ENCODE results near the gene NCS1. TPM values are rescaled to one million over a fixed set of nuclear protein-coding genes. Genes with fewer than 3 reads are reported as not detected.

The NCS1 gene
- total and polyA plus RNA-seq, 7 experiments from 2014 or later: 0.14 to 0.85 (median 0.22) TPM; not detected in 4

DNA sequence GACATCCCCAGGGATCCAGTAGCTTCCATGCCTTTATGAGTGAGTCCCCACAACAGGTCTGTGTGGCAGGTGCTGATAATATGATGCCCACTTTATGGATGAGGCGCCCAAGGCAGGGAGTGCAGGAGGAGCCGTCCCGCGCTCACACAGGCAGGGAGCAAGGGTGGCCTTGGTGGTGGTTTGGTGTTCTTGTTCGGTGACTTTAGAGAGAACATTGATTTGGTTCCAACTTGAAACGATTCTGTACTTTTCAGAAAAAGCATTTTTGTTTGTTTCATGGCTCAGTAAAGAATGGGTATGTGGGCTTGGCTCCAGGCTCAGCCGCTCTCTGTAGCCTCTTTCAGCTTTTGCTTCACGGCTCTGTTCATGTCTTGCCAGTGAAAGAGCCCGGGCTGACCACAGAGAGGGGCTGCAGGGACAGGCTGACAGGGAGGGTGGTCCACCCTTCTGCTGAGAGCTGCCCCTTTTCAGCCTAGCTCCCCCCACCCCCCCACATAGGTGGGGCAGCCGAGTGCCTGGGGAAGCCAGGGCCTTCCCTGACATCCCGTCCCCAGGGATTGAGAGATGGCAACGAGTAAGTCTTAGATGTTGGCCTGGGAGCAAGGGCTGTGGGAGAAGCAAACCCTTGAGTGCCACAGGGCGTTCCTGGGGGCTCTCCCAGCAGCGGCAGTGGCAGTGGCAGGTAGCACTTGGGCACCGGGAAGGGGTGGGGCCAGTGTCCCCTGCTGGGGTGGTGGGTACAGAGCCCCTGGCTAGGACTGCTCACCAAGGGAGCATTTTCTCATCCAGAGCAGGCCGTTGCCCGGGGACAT, 28.0 kb downstream of the NCS1 start:
- intact Hi-C loops (cut with micrococcal nuclease): no loop called here
- DNase-seq (no peak), ATAC-seq (no peak)
- Mint-ChIP-seq H3K36me3 (no peaks in the 10 kb centered on the region), H3K4me3 (no peak overlapping the region), H3K27me3 (no peaks in the 10 kb centered on the region), H3K9me3 (no peaks in the 10 kb centered on the region), H3K4me1 (no peaks in the 10 kb centered on the region), H3K27ac (peak overlapping the region in 1 of 9 donors; percentile 36)
- H3K27me3 ChIP-seq (ENCODE audit: control insufficient read depth in 2 of 2, insufficient read depth in 2 of 2, low read length in 2 of 2): no peaks in the 10 kb centered on the region
- CTCF ChIA-PET: no interaction called here
- no peaks in the 10 kb centered on the region for H3K36me3 ChIP-seq (ENCODE audit: control insufficient read depth in 2 of 3, insufficient read depth in 3 of 3, low read length in 3 of 3)
- no peaks in the 10 kb centered on the region for H3K4me1 ChIP-seq (ENCODE audit: control insufficient read depth in 2 of 2, insufficient read depth in 2 of 2, low read length in 2 of 2)
- H3K27ac ChIP-seq (ENCODE audit: low read depth, low read length): no peak overlapping the region
- no peaks in the 10 kb centered on the region for H3K9me3 ChIP-seq (ENCODE audit: control insufficient read depth in 2 of 3, low read length in 3 of 3)
- POLR2A ChIA-PET: no interaction called here
- no peak overlapping the region for H3K4me3 ChIP-seq (ENCODE audit: low read length)

DNA sequence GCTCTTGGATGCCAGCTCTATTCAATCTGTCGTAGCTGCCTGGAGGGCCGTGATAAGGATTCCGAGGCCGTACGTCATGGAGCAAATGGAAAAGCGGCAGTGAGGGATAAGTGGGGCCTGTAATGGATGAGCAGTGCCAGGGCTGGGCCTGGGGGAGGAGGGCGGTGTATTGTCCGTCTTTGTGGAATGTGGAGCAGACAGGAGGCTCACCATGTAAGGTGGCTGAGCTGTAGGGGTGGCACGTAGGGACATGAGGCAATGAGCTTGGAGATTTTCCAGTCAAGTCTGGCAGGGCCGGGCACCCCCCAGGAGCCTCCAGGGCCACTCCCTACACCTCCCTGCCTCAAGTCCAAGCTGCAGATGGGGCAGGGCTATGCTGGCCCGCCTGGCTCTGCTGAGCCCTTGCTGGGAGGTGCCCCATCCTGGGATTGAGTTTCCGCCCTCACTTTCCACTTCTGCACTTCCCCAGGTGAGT, 29.2 kb downstream of the NCS1 start:
- Histone ChIP-seq H3K27ac (ENCODE audit: low read depth, low read length) (no peak overlapping the region), H3K4me3 (ENCODE audit: low read length) (no peak overlapping the region), H3K4me1 (ENCODE audit: control insufficient read depth in 2 of 2, insufficient read depth in 2 of 2, low read length in 2 of 2) (no peaks in the 10 kb centered on the region), H3K27me3 (ENCODE audit: control insufficient read depth in 2 of 2, insufficient read depth in 2 of 2, low read length in 2 of 2) (no peaks in the 10 kb centered on the region), H3K9me3 (ENCODE audit: control insufficient read depth in 2 of 3, low read length in 3 of 3) (no peaks in the 10 kb centered on the region), H3K36me3 (ENCODE audit: control insufficient read depth in 2 of 3, insufficient read depth in 3 of 3, low read length in 3 of 3) (no peaks in the 10 kb centered on the region)
- CTCF ChIA-PET: no interaction called here
- no peaks in the 10 kb centered on the region for H3K27me3 Mint-ChIP-seq
- no peaks in the 10 kb centered on the region for H3K36me3 Mint-ChIP-seq
- ATAC-seq (no peak), DNase-seq (no peak)
- peak overlapping the region in 1 of 9 donors; percentile 33 for H3K27ac Mint-ChIP-seq
- H3K4me3 Mint-ChIP-seq: no peak overlapping the region
- intact Hi-C loops (cut with micrococcal nuclease): no loop called here
- H3K4me1 Mint-ChIP-seq: no peaks in the 10 kb centered on the region
- POLR2A ChIA-PET: no interaction called here
- no peaks in the 10 kb centered on the region for H3K9me3 Mint-ChIP-seq

DNA sequence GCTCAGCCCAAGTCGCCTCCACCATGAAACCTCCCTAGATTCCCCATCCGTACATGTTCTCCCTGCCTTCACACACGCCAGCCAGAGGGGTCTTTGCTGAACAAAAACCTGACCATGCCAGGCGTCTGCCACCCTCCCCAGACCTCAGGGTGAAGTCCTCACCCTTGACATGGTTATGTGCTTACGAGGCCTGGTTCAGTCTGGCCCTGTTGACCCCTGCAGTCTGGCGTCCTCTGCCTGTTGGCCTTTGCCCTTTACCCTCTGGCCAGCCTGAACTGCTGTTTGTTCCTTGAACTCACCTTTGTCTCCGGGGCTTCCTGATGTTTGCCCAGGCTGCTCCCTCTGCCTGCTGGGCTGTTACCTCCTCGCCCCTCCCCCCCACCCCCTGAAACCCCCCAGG, 29.8 kb downstream of the NCS1 start:
- H3K9me3 Mint-ChIP-seq: no peaks in the 10 kb centered on the region
- DNase-seq (no peak), ATAC-seq (no peak)
- H3K36me3 Mint-ChIP-seq: no peaks in the 10 kb centered on the region
- no peak overlapping the region for H3K4me3 Mint-ChIP-seq
- no peaks in the 10 kb centered on the region for H3K36me3 ChIP-seq (ENCODE audit: control insufficient read depth in 2 of 3, insufficient read depth in 3 of 3, low read length in 3 of 3)
- no peak overlapping the region for H3K27ac ChIP-seq (ENCODE audit: low read depth, low read length)
- no peaks in the 10 kb centered on the region for H3K4me1 Mint-ChIP-seq
- H3K9me3 ChIP-seq (ENCODE audit: control insufficient read depth in 2 of 3, low read length in 3 of 3): no peaks in the 10 kb centered on the region
- ChIA-PET CTCF (no interaction called here), POLR2A (no interaction called here)
- intact Hi-C loops (cut with micrococcal nuclease): no loop called here
- H3K4me3 ChIP-seq (ENCODE audit: low read length): no peak overlapping the region
- no peaks in the 10 kb centered on the region for H3K27me3 ChIP-seq (ENCODE audit: control insufficient read depth in 2 of 2, insufficient read depth in 2 of 2, low read length in 2 of 2)
- peak overlapping the region in 1 of 9 donors; percentile 22 for H3K27ac Mint-ChIP-seq
- H3K4me1 ChIP-seq (ENCODE audit: control insufficient read depth in 2 of 2, insufficient read depth in 2 of 2, low read length in 2 of 2): no peaks in the 10 kb centered on the region
- no peaks in the 10 kb centered on the region for H3K27me3 Mint-ChIP-seq

DNA sequence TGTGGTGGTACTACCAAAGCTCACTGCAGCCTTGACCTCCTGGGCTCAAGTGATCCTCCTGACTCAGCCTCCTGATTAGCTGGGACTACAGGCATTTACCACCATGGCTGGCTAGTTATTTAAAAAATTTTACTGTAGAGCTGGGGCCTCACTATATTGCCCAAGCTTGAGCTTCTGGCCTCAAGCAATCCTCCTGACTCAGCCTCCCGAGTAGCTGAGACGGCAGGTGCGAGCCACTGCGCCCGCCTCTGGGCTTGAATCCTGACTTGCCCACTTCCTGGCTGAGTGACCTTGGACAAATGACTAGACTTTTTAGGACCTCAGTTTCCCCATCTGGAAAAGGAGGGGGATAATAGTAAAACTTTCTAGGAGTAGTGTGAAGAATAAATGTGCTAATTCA, 32.1 kb downstream of the NCS1 start:
- Mint-ChIP-seq H3K9me3 (peaks cover 0 to 1% (median 0%) of the 10 kb centered on the region in 11 donors), H3K27ac (no peak overlapping the region), H3K4me3 (no peak overlapping the region), H3K36me3 (no peaks in the 10 kb centered on the region), H3K4me1 (no peaks in the 10 kb centered on the region), H3K27me3 (no peaks in the 10 kb centered on the region)
- ATAC-seq (no peak), DNase-seq (no peak)
- POLR2A ChIA-PET: no interaction called here
- H3K36me3 ChIP-seq (ENCODE audit: control insufficient read depth in 2 of 3, insufficient read depth in 3 of 3, low read length in 3 of 3): no peaks in the 10 kb centered on the region
- H3K27ac ChIP-seq (ENCODE audit: low read depth, low read length): no peak overlapping the region
- intact Hi-C loops (cut with micrococcal nuclease): no loop called here
- CTCF ChIA-PET: no interaction called here
- no peaks in the 10 kb centered on the region for H3K27me3 ChIP-seq (ENCODE audit: control insufficient read depth in 2 of 2, insufficient read depth in 2 of 2, low read length in 2 of 2)
- no peaks in the 10 kb centered on the region for H3K9me3 ChIP-seq (ENCODE audit: control insufficient read depth in 2 of 3, low read length in 3 of 3)
- no peaks in the 10 kb centered on the region for H3K4me1 ChIP-seq (ENCODE audit: control insufficient read depth in 2 of 2, insufficient read depth in 2 of 2, low read length in 2 of 2)
- no peak overlapping the region for H3K4me3 ChIP-seq (ENCODE audit: low read length)

DNA sequence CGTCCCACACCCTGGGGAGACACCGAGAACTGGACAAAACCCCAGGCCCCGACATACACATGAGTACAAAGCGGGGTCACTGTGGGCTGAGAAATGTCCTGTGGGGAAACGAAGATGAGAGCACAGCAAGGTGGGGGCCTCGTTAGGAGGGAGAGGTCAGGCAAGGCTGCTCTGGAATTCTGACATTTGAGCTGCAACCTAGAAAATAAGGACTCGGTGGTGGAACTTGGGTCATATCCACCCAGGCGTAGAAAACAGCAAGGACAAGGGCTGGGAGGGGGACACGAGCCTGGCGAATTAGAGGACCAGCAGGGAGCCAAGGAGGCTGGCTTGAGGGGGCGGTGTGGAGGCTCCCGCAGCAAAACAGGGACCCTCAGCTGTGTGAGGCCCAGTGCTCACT, 32.8 kb downstream of the NCS1 start:
- Mint-ChIP-seq H3K27me3 (peaks cover 0 to 4% (median 0%) of the 10 kb centered on the region in 5 donors), H3K27ac (peak overlapping the region in 1 of 9 donors; percentile 80), H3K9me3 (peaks cover 0 to 1% (median 0%) of the 10 kb centered on the region in 11 donors), H3K36me3 (no peaks in the 10 kb centered on the region), H3K4me1 (no peaks in the 10 kb centered on the region), H3K4me3 (no peak overlapping the region)
- ChIA-PET CTCF (no interaction called here), POLR2A (no interaction called here)
- Histone ChIP-seq H3K27me3 (ENCODE audit: control insufficient read depth in 2 of 2, insufficient read depth in 2 of 2, low read length in 2 of 2) (no peaks in the 10 kb centered on the region), H3K4me1 (ENCODE audit: control insufficient read depth in 2 of 2, insufficient read depth in 2 of 2, low read length in 2 of 2) (no peaks in the 10 kb centered on the region), H3K4me3 (ENCODE audit: low read length) (no peak overlapping the region), H3K27ac (ENCODE audit: low read depth, low read length) (no peak overlapping the region), H3K9me3 (ENCODE audit: control insufficient read depth in 2 of 3, low read length in 3 of 3) (no peaks in the 10 kb centered on the region), H3K36me3 (ENCODE audit: control insufficient read depth in 2 of 3, insufficient read depth in 3 of 3, low read length in 3 of 3) (no peaks in the 10 kb centered on the region)
- DNase-seq: no peak
- ATAC-seq: no peak
- intact Hi-C loops (cut with micrococcal nuclease): no loop called here

DNA sequence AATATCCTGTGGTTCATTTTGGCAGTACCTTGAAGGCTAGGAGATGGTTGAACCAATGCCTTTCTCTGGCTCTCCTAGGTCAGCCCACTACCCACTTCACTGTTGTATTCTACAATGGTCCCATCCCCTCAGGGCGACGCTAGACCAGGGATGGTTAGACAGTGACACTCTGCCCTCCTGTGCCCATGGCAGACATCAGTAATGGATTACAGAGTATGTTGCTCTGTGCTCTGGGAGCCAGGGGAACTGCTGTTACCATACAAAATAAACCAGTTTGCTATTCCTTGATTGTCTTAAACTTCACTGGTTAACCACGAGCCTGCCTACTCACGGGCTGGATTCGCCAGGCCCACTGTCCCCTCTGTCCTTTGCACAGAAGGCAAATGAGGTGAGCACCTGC, 33.7 kb downstream of the NCS1 start:
- Mint-ChIP-seq H3K4me1 (no peaks in the 10 kb centered on the region), H3K36me3 (no peaks in the 10 kb centered on the region), H3K9me3 (peaks cover 0 to 1% (median 0%) of the 10 kb centered on the region in 11 donors), H3K27ac (no peak overlapping the region), H3K4me3 (no peak overlapping the region), H3K27me3 (peaks cover 0 to 8% (median 0%) of the 10 kb centered on the region in 5 donors)
- no peak for DNase-seq
- ChIA-PET CTCF (interaction anchor here (0.6 kb wide), 2 partner anchors 22 to 87 kb away, joined by 3 to 5 read pairs; no protein-coding TSS in a partner anchor), POLR2A (no interaction called here)
- H3K4me3 ChIP-seq (ENCODE audit: low read length): no peak overlapping the region
- H3K27ac ChIP-seq (ENCODE audit: low read depth, low read length): no peak overlapping the region
- H3K36me3 ChIP-seq (ENCODE audit: control insufficient read depth in 2 of 3, insufficient read depth in 3 of 3, low read length in 3 of 3): no peaks in the 10 kb centered on the region
- ATAC-seq: no peak
- intact Hi-C loops (cut with micrococcal nuclease): no loop called here
- no peaks in the 10 kb centered on the region for H3K4me1 ChIP-seq (ENCODE audit: control insufficient read depth in 2 of 2, insufficient read depth in 2 of 2, low read length in 2 of 2)
- H3K9me3 ChIP-seq (ENCODE audit: control insufficient read depth in 2 of 3, low read length in 3 of 3): no peaks in the 10 kb centered on the region
- H3K27me3 ChIP-seq (ENCODE audit: control insufficient read depth in 2 of 2, insufficient read depth in 2 of 2, low read length in 2 of 2): no peaks in the 10 kb centered on the region

DNA sequence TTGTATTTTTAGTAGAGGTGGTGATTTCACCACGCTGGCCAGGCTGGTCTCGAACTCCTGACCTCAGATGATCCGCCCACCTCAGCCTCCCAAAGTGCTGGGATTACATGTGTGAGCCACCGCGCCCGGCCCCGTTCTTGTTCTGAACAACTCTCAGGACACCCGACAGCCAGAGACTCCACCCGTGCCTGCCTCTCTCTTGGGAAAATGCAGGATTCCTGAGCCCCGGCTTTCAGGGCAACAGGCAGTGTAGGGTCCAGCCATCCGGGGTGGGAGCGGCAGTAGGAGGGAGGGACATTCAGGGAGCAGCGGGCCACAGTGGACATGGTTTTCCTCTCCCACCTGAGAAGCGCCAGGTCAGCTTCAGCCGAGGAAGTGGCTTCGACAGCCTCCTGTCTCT, 34.4 kb downstream of the NCS1 start:
- no peak overlapping the region for H3K27ac ChIP-seq (ENCODE audit: low read depth, low read length)
- DNase-seq (no peak), ATAC-seq (no peak)
- H3K4me1 Mint-ChIP-seq: no peaks in the 10 kb centered on the region
- H3K36me3 Mint-ChIP-seq: no peaks in the 10 kb centered on the region
- H3K4me3 Mint-ChIP-seq: no peak overlapping the region
- H3K36me3 ChIP-seq (ENCODE audit: control insufficient read depth in 2 of 3, insufficient read depth in 3 of 3, low read length in 3 of 3): no peaks in the 10 kb centered on the region
- H3K9me3 ChIP-seq (ENCODE audit: control insufficient read depth in 2 of 3, low read length in 3 of 3): no peaks in the 10 kb centered on the region
- ChIA-PET POLR2A (no interaction called here), CTCF (interaction anchor here (0.6 kb wide), 1 partner anchor 22 kb away, joined by 5 read pairs; no protein-coding TSS in a partner anchor)
- no peaks in the 10 kb centered on the region for H3K4me1 ChIP-seq (ENCODE audit: control insufficient read depth in 2 of 2, insufficient read depth in 2 of 2, low read length in 2 of 2)
- peaks cover 0 to 1% (median 0%) of the 10 kb centered on the region in 11 donors for H3K9me3 Mint-ChIP-seq
- intact Hi-C loops (cut with micrococcal nuclease): no loop called here
- no peak overlapping the region for H3K27ac Mint-ChIP-seq
- no peak overlapping the region for H3K4me3 ChIP-seq (ENCODE audit: low read length)
- H3K27me3 ChIP-seq (ENCODE audit: control insufficient read depth in 2 of 2, insufficient read depth in 2 of 2, low read length in 2 of 2): no peaks in the 10 kb centered on the region
- peaks cover 0 to 8% (median 0%) of the 10 kb centered on the region in 5 donors for H3K27me3 Mint-ChIP-seq

All from naive thymus-derived CD4-positive, alpha-beta T cell (primary cell).